ENCODE measurements around the gene NATD1.

DNA sequence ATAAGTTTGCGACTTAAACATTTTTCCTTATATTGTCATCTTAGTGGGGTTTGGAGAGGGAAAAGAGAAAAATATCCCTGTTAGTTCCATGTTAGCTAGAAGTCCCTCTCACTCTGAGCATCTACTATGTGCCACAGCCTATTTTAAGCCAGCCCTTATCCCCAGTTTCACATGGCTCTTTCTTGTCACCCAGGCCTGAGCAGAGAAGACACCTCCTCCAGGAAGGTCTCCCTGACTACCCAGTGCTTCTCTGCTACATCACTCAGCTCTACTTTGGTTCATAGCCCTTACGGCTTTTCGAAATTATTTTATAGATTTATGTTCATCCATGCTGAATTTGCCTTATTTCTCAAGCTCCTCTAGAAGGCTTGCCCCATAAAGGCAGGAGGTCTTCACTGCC, 24.1 kb upstream of the NATD1 start:
- TF ChIP-seq SP1 (IDR thresholded peaks at IDR 0.05; ENCODE audit: low read depth) (no peak), EZH2 (IDR thresholded peaks at IDR 0.05) (no peak)
- TF ChIP-seq, protein P1, sequence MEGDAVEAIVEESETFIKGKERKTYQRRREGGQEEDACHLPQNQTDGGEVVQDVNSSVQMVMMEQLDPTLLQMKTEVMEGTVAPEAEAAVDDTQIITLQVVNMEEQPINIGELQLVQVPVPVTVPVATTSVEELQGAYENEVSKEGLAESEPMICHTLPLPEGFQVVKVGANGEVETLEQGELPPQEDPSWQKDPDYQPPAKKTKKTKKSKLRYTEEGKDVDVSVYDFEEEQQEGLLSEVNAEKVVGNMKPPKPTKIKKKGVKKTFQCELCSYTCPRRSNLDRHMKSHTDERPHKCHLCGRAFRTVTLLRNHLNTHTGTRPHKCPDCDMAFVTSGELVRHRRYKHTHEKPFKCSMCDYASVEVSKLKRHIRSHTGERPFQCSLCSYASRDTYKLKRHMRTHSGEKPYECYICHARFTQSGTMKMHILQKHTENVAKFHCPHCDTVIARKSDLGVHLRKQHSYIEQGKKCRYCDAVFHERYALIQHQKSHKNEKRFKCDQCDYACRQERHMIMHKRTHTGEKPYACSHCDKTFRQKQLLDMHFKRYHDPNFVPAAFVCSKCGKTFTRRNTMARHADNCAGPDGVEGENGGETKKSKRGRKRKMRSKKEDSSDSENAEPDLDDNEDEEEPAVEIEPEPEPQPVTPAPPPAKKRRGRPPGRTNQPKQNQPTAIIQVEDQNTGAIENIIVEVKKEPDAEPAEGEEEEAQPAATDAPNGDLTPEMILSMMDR (IDR thresholded peaks at IDR 0.05 in 2 of 3, conservative IDR thresholded peaks at IDR 0.05 in 1 of 3; ENCODE audit: borderline replicate concordance in 1 of 3, insufficient read depth in 1 of 3, low read depth in 2 of 3, low read length in 2 of 3) = no peak
- TF ChIP-seq, protein P2, sequence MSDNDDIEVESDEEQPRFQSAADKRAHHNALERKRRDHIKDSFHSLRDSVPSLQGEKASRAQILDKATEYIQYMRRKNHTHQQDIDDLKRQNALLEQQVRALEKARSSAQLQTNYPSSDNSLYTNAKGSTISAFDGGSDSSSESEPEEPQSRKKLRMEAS (IDR thresholded peaks at IDR 0.05) = no peak
